CD4-positive, CD25-positive, alpha-beta regulatory T cell (primary cell): ENCODE data around the gene DNTT. TPM values are rescaled to one million over a fixed set of nuclear protein-coding genes. Genes with fewer than 3 reads are reported as not detected.

Experiments used
- ATAC-seq, 2 donors: fragments of 150-1000 bp; cut with Tn5 transposase; one replicate each; pipeline ENCODE4 v1.10.0; 2021; ENCODE audit warnings: low read depth in 2 of 2, moderate number of reproducible peaks in 2 of 2, moderate library complexity in 1 of 2
- DNase-seq, 3 donors: peaks; one replicate each; pipeline versions ENCODE4 v3.0.0 to v3.0.0-alpha.2; 2012 to 2022; ENCODE audit warnings: mixed read lengths in 1 of 3
- H3K27ac ChIP-seq: one replicate; pipeline ENCODE4 v1.7.0; 2013; ENCODE audit warnings: mild to moderate bottlenecking, low read length; ENCODE audit not compliant: insufficient read depth, poor library complexity, severe bottlenecking
- H3K27me3 ChIP-seq: one replicate; pipeline ENCODE4 v1.7.0; 2013; ENCODE audit warnings: low read length; ENCODE audit not compliant: control insufficient read depth, insufficient read depth
- H3K36me3 ChIP-seq: one replicate; pipeline ENCODE4 v1.7.0; 2013; ENCODE audit warnings: mild to moderate bottlenecking, low read length, moderate library complexity; ENCODE audit not compliant: control insufficient read depth, insufficient read depth
- H3K4me1 ChIP-seq: 2 replicates; pipeline ENCODE4 v1.7.0; 2013; ENCODE audit warnings: mild to moderate bottlenecking, low read length; ENCODE audit not compliant: insufficient read depth, control insufficient read depth, poor library complexity, severe bottlenecking
- H3K4me3 ChIP-seq: one replicate; pipeline ENCODE4 v1.7.0; 2013; ENCODE audit warnings: low read depth, mild to moderate bottlenecking, low read length, moderate library complexity
- H3K9me3 ChIP-seq, 2 experiments: 1 replicate in 1 of 2; 2 replicates in 1 of 2; pipeline ENCODE4 v1.7.0; 2013; ENCODE audit warnings: low read length in 2 of 2, mild to moderate bottlenecking in 1 of 2, moderate library complexity in 1 of 2; ENCODE audit not compliant: control insufficient read depth in 2 of 2
- H3K27ac Mint-ChIP-seq, 3 donors: one replicate each; pipeline ENCODE4 v1.8.0; 2020 to 2022; ENCODE audit warnings: mild to moderate bottlenecking in 3 of 3, mixed read lengths in 3 of 3, moderate library complexity in 2 of 3
- H3K27me3 Mint-ChIP-seq: one replicate; pipeline ENCODE4 v1.8.0; 2022; ENCODE audit warnings: mild to moderate bottlenecking, mixed read lengths
- H3K36me3 Mint-ChIP-seq: one replicate; pipeline ENCODE4 v1.8.0; 2020; ENCODE audit warnings: mixed read lengths
- H3K4me1 Mint-ChIP-seq, 4 donors: one replicate each; pipeline ENCODE4 v1.8.0; 2020 to 2022; ENCODE audit warnings: mixed read lengths in 4 of 4, mild to moderate bottlenecking in 1 of 4
- H3K4me3 Mint-ChIP-seq, 4 donors: one replicate each; pipeline ENCODE4 v1.8.0; 2020 to 2022; ENCODE audit warnings: mild to moderate bottlenecking in 4 of 4, mixed read lengths in 4 of 4, moderate library complexity in 3 of 4
- H3K9me3 Mint-ChIP-seq, 7 donors: one replicate each; pipeline ENCODE4 v1.8.0; 2020 to 2022; ENCODE audit warnings: mixed read lengths in 7 of 7, mild to moderate bottlenecking in 3 of 7, moderate library complexity in 2 of 7
- polyA plus RNA-seq, 4 donors: library from polyadenylated mRNA; unstranded; fragments of 300-500 nt; fragmentation: Illumina TruSeq; gene quantifications; one replicate each; pipeline ENCODE4 v1.2.3, GENCODE V29; 2021
- total RNA-seq: library from RNA; stranded (reverse); gene quantifications from one replicate; pipeline ENCODE4 v1.2.3, GENCODE V29; 2022

DNTT gene
- total and polyA plus RNA-seq, 5 donors from 2014 or later = 0.24 TPM; not detected in 4

DNA sequence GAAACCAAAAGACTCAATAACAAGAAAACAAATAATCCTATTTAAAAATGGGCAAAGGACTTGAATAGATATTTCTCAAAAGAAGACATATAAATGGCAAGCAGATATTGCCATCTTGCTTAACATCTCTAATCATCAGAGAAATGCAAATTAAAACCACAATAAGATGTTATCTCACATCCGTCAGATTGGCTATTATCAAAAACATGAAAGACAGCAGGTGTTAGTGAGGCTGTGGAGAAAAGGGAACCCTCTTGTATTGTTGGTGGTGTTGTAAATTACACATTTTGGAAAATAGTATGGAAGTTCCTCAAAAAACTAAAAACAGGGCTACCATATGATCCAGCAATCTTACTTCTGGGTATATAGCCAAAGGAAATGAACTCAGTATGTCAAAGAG lies 28.9 kb downstream of the DNTT start:
- peaks cover 10 to 40% (median 29%) of the 10 kb centered on the region in 4 donors for H3K4me1 Mint-ChIP-seq
- Histone ChIP-seq H3K9me3 (no peaks in the 10 kb centered on the region), H3K4me1 (peaks cover 18% of the 10 kb centered on the region), H3K4me3 (peak overlapping the region; percentile 33), H3K27me3 (peaks cover 8% of the 10 kb centered on the region), H3K27ac (no peak overlapping the region), H3K36me3 (no peaks in the 10 kb centered on the region)
- ATAC-seq (peak; percentile 34 to 63), DNase-seq (peak in 2 of 3 donors; percentile 62 to 64)
- H3K27me3 Mint-ChIP-seq = peaks cover 24% of the 10 kb centered on the region
- peak overlapping the region in 2 of 3 donors; percentile 3 to 17 for H3K27ac Mint-ChIP-seq
- peaks cover 0 to 1% (median 0%) of the 10 kb centered on the region in 7 donors for H3K9me3 Mint-ChIP-seq
- peak overlapping the region in 3 of 4 donors; percentile 12 to 55 (median 53) for H3K4me3 Mint-ChIP-seq
- H3K36me3 Mint-ChIP-seq = no peaks in the 10 kb centered on the region

DNA sequence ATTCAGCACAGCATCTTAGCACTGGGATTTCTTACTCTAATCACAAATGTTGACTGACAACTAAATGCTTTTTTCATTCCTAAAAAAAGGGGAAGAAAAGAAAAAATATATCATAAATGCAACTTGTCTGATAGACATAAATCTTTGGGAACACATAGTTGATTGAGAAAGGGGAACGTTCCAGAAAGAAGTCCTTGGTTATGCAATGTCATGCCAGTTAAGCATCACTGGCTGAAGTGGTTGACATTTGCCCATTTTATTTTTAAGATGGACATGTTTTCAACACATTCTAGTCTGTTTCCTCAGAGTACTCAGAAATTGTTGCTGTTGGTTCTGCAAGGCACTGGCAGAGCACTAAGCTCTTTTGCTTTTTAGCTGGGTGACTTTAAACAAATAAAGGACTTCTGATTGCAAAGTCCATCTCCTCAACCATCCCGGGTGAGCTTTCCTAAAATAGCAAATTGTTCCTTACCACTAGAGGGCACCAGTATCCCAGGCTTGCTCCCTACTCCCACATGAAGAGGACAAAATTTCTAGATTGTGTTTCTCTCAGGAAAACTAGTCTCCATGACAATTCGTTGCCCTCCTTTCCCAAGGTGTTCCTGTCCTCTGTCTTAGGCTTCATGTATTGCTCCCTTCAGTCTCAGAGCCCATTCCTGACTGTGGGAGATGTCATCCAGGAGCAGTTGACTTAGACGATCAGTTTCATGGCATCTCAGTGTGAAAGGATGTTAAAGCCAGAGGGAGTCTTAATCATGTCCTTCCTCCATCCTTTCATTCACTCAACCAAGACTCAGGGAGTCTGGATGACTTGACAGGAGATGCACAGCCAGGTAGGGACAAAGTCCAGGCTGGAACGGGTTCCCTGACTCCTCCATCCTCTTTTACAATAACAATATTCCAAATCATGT lies 30.6 kb downstream of the DNTT start:
- DNase-seq (no peak), ATAC-seq (no peak)
- Histone ChIP-seq H3K36me3 (no peaks in the 10 kb centered on the region), H3K4me3 (no peak overlapping the region), H3K27ac (no peak overlapping the region), H3K9me3 (no peaks in the 10 kb centered on the region), H3K27me3 (peaks cover 8% of the 10 kb centered on the region), H3K4me1 (peaks cover 18% of the 10 kb centered on the region)
- no peak overlapping the region for H3K27ac Mint-ChIP-seq
- peaks cover 0 to 1% (median 0%) of the 10 kb centered on the region in 7 donors for H3K9me3 Mint-ChIP-seq
- peaks cover 27% of the 10 kb centered on the region for H3K27me3 Mint-ChIP-seq
- H3K36me3 Mint-ChIP-seq = no peaks in the 10 kb centered on the region
- H3K4me3 Mint-ChIP-seq = no peak overlapping the region
- peaks cover 10 to 38% (median 27%) of the 10 kb centered on the region in 4 donors for H3K4me1 Mint-ChIP-seq

DNA sequence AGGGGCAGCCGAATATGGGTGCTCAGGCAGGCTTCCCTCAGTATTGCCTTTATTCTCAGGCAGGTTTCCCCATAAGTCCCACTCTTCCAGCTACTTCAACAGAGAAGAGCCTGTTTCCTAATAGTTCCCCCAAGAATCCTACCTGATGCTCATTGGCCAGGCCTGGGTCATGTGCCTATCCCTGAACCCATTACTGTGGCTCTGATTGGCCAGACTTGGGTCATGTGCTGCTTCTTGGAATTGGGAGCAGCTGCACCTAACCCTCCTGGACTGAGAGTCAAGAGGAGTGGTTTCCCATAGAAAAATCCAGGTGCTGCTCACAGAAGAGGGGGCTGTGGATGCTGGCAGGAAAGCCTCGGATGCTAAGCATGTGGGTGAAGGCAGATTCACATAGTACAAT lies 32.9 kb downstream of the DNTT start:
- Histone ChIP-seq H3K27ac (no peak overlapping the region), H3K4me1 (peaks cover 18% of the 10 kb centered on the region), H3K4me3 (no peak overlapping the region), H3K36me3 (no peaks in the 10 kb centered on the region), H3K27me3 (peaks cover 7% of the 10 kb centered on the region), H3K9me3 (no peaks in the 10 kb centered on the region)
- Mint-ChIP-seq H3K9me3 (no peaks in the 10 kb centered on the region), H3K4me1 (peaks cover 10 to 34% (median 26%) of the 10 kb centered on the region in 4 donors), H3K36me3 (no peaks in the 10 kb centered on the region), H3K4me3 (peak overlapping the region in 1 of 4 donors; percentile 10), H3K27ac (no peak overlapping the region), H3K27me3 (peaks cover 35% of the 10 kb centered on the region)
- DNase-seq (no peak), ATAC-seq (no peak)

DNA sequence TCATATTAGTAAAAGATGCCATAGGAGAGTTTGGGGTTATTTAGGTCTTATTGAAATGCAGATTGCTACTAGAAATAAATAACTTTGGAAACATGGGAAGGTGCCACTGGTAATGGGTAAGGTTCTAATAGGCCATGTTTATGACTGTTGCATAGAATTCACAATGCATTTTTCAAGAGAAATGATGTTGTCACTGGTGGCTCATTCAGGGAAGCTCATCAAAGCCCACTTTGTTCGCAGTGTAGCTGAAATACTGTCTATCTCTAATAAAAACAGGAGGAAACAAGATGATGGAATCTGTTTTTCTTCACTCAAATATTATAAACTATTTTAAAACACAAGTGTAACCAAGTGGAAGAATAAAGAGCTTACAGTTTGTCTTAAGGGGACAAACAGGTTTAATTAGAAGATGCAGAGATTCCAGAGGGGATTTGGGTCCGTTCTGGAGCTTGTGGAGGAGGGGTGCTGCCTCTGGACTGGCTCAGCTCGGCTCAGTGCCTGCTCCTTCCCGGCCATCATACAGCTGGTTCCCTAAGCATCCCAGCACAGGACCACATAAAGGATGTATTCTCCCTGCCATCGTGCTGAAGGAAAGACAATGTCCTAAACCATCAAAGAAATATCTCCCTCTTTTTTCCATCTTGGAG lies 34.2 kb downstream of the DNTT start:
- H3K4me3 ChIP-seq = no peak overlapping the region
- no peak overlapping the region for H3K4me3 Mint-ChIP-seq
- H3K27me3 ChIP-seq = peaks cover 7% of the 10 kb centered on the region
- H3K27ac ChIP-seq = no peak overlapping the region
- H3K4me1 ChIP-seq = peaks cover 8% of the 10 kb centered on the region
- H3K4me1 Mint-ChIP-seq = peaks cover 3 to 21% (median 14%) of the 10 kb centered on the region in 4 donors
- no peak overlapping the region for H3K27ac Mint-ChIP-seq
- no peaks in the 10 kb centered on the region for H3K9me3 ChIP-seq
- H3K9me3 Mint-ChIP-seq = no peaks in the 10 kb centered on the region
- H3K36me3 Mint-ChIP-seq = no peaks in the 10 kb centered on the region
- no peak for DNase-seq
- ATAC-seq = no peak
- H3K27me3 Mint-ChIP-seq = peaks cover 33% of the 10 kb centered on the region
- H3K36me3 ChIP-seq = no peaks in the 10 kb centered on the region

DNA sequence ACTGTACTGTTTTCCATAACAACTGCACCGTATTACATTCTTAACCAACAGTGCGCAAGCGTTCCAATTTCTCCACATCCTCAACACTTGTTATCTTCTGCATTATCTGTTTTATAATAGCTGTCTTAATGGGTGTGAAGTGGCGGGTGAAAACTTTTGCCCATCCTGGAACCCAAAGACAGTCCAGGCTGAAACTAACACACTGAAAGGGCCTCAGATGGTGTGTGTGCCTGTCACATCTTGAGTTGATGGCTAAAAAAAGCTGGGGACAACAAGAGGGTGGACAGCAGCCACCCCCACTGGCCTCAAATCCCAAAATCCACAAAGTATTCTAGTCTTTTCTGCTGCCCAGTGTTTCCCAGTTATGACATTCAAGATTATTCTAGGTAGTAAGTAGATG lies 35.1 kb downstream of the DNTT start:
- no peaks in the 10 kb centered on the region for H3K36me3 ChIP-seq
- Mint-ChIP-seq H3K27ac (no peak overlapping the region), H3K9me3 (no peaks in the 10 kb centered on the region), H3K4me1 (peaks cover 0 to 14% (median 7%) of the 10 kb centered on the region in 4 donors), H3K36me3 (peaks cover 4% of the 10 kb centered on the region), H3K4me3 (no peak overlapping the region), H3K27me3 (peaks cover 35% of the 10 kb centered on the region)
- no peaks in the 10 kb centered on the region for H3K4me1 ChIP-seq
- no peaks in the 10 kb centered on the region for H3K9me3 ChIP-seq
- DNase-seq (no peak), ATAC-seq (no peak)
- H3K4me3 ChIP-seq = no peak overlapping the region
- peaks cover 4% of the 10 kb centered on the region for H3K27me3 ChIP-seq
- no peak overlapping the region for H3K27ac ChIP-seq

DNA sequence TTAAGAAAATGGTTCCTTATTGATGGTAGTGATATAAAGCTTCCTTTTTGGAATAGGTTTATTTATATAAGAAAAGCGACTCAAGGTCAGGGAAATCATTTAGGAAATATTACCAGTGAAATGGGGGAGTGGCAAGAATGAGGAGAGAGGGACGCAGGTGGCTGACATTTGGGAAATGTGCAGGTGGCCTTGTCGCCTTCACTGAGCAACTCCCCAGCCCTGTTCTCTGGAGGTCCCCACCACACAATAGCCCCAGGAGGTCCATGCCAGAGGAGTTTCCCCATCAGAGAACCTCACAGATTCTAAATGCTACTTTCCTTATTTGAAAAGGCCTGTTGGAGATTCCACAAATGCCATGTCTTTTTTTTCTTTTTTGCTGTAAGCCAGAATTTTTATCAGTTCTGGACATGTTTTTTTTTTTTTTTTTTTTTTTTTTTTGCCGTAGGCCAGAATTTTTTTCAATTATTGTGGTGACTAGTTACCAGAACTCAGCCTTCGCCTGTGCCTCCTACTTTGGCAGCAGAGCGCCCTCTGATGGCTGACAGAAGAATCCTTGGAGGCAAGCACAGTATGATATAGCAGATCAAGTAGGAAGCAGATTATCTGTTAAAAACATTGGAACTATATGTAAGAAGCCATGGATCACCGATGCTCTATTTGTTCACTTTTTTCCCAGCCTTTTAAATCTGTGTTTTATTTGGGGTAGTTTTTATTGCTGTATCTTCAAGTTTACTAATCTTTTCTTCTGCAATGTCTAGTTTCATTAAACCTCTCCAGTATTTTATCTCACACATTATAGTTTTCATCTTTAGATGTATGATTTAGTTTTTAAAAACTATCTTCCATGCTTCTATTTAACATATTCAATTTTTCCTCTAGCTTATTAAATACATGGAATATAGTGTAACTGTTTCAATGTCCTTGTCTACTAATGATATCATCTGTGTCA lies 36.0 kb downstream of the DNTT start:
- H3K4me1 Mint-ChIP-seq = peaks cover 0 to 8% (median 2%) of the 10 kb centered on the region in 4 donors
- Histone ChIP-seq H3K36me3 (no peaks in the 10 kb centered on the region), H3K9me3 (no peaks in the 10 kb centered on the region), H3K27ac (no peak overlapping the region), H3K4me1 (no peaks in the 10 kb centered on the region), H3K4me3 (no peak overlapping the region), H3K27me3 (peaks cover 4% of the 10 kb centered on the region)
- no peaks in the 10 kb centered on the region for H3K9me3 Mint-ChIP-seq
- ATAC-seq (peak; percentile 65 to 74), DNase-seq (peak; percentile 34 to 72 (median 62))
- H3K4me3 Mint-ChIP-seq = no peak overlapping the region
- H3K36me3 Mint-ChIP-seq = peaks cover 4% of the 10 kb centered on the region
- peak overlapping the region in 2 of 3 donors; percentile 18 to 49 for H3K27ac Mint-ChIP-seq
- peaks cover 35% of the 10 kb centered on the region for H3K27me3 Mint-ChIP-seq
